IMR-90 (cell line): ENCODE measurements around the gene HMCN1. TPM values are rescaled to one million over a fixed set of nuclear protein-coding genes. Genes with fewer than 3 reads are reported as not detected.

Experiments
- ATAC-seq: fragments of 200-7000 bp; cut with Tn5 transposase; 2 replicates; pipeline ENCODE4 v1.9.1; 2020; ENCODE audit warnings: low read depth, mild to moderate bottlenecking, moderate library complexity
- BruUV-seq: library from RNA; stranded (reverse); fragments of 400-500 nt; replicated peaks from 2 replicates; lab custom pipeline; 2021; lab: Mats Ljungman, UMichigan
- CTCF ChIA-PET: fragments of 300-600 bp; formaldehyde crosslinking; extraction: SDS; loops from one replicate; lab custom pipeline; 2021; ENCODE audit warnings: antibody characterized with exemption; lab: Yijun Ruan, JAX
- POLR2A ChIA-PET: fragments of 300-600 bp; sonication (Branson Sonifier 250); formaldehyde crosslinking; loops from one replicate; lab custom pipeline; 2022; ENCODE audit warnings: antibody characterized with exemption; ENCODE audit not compliant: unreplicated experiment; lab: Charles Lee
- DNase-seq: peaks from one replicate; pipeline ENCODE4 v3.0.0; 2013
- H2AFZ ChIP-seq: replicated peaks from 2 replicates; pipeline ENCODE3; 2013; ENCODE audit warnings: low read length, mild to moderate bottlenecking; ENCODE audit not compliant: poor library complexity
- H2AK5ac ChIP-seq: 2 replicates; pipeline ENCODE4 v1.6.1; 2013; ENCODE audit warnings: low read depth, low read length, inconsistent platforms
- H2AK9ac ChIP-seq: replicated peaks from 2 replicates; pipeline ENCODE3; 2013; ENCODE audit warnings: mild to moderate bottlenecking, low read depth, low read length, moderate library complexity; ENCODE audit not compliant: poor library complexity
- H2BK120ac ChIP-seq: 2 replicates; pipeline ENCODE4 v1.6.1; 2013; ENCODE audit warnings: low read depth, low read length, inconsistent platforms
- H2BK15ac ChIP-seq: 3 replicates; pipeline ENCODE4 v1.6.1; 2013; ENCODE audit warnings: low read depth, low read length, inconsistent platforms
- H2BK20ac ChIP-seq: 2 replicates; pipeline ENCODE4 v1.6.1; 2013; ENCODE audit warnings: low read depth, mild to moderate bottlenecking, inconsistent platforms, low read length, moderate library complexity
- H2BK5ac ChIP-seq: 2 replicates; pipeline ENCODE4 v1.6.1; 2013; ENCODE audit warnings: mild to moderate bottlenecking, low read depth, low read length, inconsistent platforms; ENCODE audit not compliant: poor library complexity, severe bottlenecking
- H3K14ac ChIP-seq: replicated peaks from 2 replicates; pipeline ENCODE4 v1.6.1; 2013; ENCODE audit warnings: low read depth, low read length, inconsistent platforms
- H3K18ac ChIP-seq: 2 replicates; pipeline ENCODE4 v1.6.1; 2013; ENCODE audit warnings: low read depth, low read length, control low read depth
- H3K23ac ChIP-seq: 2 replicates; pipeline ENCODE4 v1.6.1; 2013; ENCODE audit warnings: low read depth, low read length, inconsistent platforms
- H3K27ac ChIP-seq: 2 replicates; pipeline ENCODE4 v1.5.1; 2013; ENCODE audit warnings: mild to moderate bottlenecking, control low read depth, low read length; ENCODE audit not compliant: insufficient read depth
- H3K27me3 ChIP-seq: 2 replicates; pipeline ENCODE4 v1.6.1; 2013; ENCODE audit warnings: low read length; ENCODE audit not compliant: control insufficient read depth, insufficient read depth
- H3K36me3 ChIP-seq: 2 replicates; pipeline ENCODE4 v1.6.1; 2013; ENCODE audit warnings: low read length, mixed read lengths; ENCODE audit not compliant: control insufficient read depth, insufficient read depth
- H3K4ac ChIP-seq: 2 replicates; pipeline ENCODE4 v1.6.1; 2013; ENCODE audit warnings: low read depth, low read length, inconsistent platforms
- H3K4me1 ChIP-seq: 2 replicates; pipeline ENCODE4 v1.6.1; 2013; ENCODE audit warnings: low read length, mixed read lengths; ENCODE audit not compliant: control insufficient read depth, insufficient read depth
- H3K4me2 ChIP-seq: 2 replicates; pipeline ENCODE4 v1.6.1; 2013; ENCODE audit warnings: low read depth, mild to moderate bottlenecking, control low read depth, low read length, moderate library complexity
- H3K4me3 ChIP-seq: 2 replicates; pipeline ENCODE4 v1.5.1; 2013; ENCODE audit warnings: low read depth, mild to moderate bottlenecking, control low read depth, low read length, moderate library complexity; ENCODE audit not compliant: insufficient read depth
- H3K56ac ChIP-seq: 2 replicates; pipeline ENCODE4 v1.6.1; 2013; ENCODE audit warnings: low read length, inconsistent platforms; ENCODE audit not compliant: insufficient read depth; ENCODE audit errors: extremely low read depth
- H3K79me1 ChIP-seq, 2 experiments: 2 replicates each; pipeline ENCODE4 v1.6.1; 2013; ENCODE audit warnings: low read length in 2 of 2, inconsistent platforms in 1 of 2, low read depth in 1 of 2
- H3K9ac ChIP-seq: 2 replicates; pipeline ENCODE4 v1.6.1; 2013; ENCODE audit warnings: low read depth, low read length, control low read depth
- H3K9me1 ChIP-seq: 2 replicates; pipeline ENCODE4 v1.6.1; 2013; ENCODE audit warnings: low read length, inconsistent platforms; ENCODE audit not compliant: insufficient read depth
- H3K9me3 ChIP-seq: 2 replicates; pipeline ENCODE4 v1.6.1; 2013; ENCODE audit warnings: low read length; ENCODE audit not compliant: control insufficient read depth, insufficient read depth
- H4K20me1 ChIP-seq: 2 replicates; pipeline ENCODE4 v1.6.1; 2013; ENCODE audit warnings: low read length, inconsistent platforms; ENCODE audit not compliant: insufficient read depth
- H4K5ac ChIP-seq: 2 replicates; pipeline ENCODE4 v1.6.1; 2013; ENCODE audit warnings: mild to moderate bottlenecking, low read depth, low read length, control low read depth
- H4K8ac ChIP-seq, 2 experiments: 2 replicates each; pipeline ENCODE4 v1.6.1; 2013; ENCODE audit warnings: low read depth in 2 of 2, low read length in 2 of 2, control low read depth in 1 of 2, inconsistent platforms in 1 of 2
- H4K91ac ChIP-seq: 2 replicates; pipeline ENCODE4 v1.6.1; 2013; ENCODE audit warnings: low read depth, low read length, inconsistent platforms; ENCODE audit not compliant: insufficient read depth
- BHLHE40 ChIP-seq: fragments of 150-350 bp; IDR thresholded peaks from 2 replicates; pipeline ENCODE4 v1.6.1; 2016; ENCODE audit warnings: mild to moderate bottlenecking, low read depth, low read length
- CEBPB ChIP-seq: IDR thresholded peaks from 2 replicates; pipeline ENCODE4 v1.6.1; 2012; ENCODE audit warnings: low read depth, low read length, improper control_type of control experiment
- CHD1 ChIP-seq: IDR thresholded peaks from 2 replicates; pipeline ENCODE4 v1.6.1; 2012; ENCODE audit warnings: low read depth, low read length, improper control_type of control experiment
- ELK1 ChIP-seq: fragments of 150-350 bp; IDR thresholded peaks from 2 replicates; pipeline ENCODE4 v1.6.1; 2016; ENCODE audit warnings: low read depth, mild to moderate bottlenecking, low read length, moderate library complexity, borderline replicate concordance
- FOS ChIP-seq: fragments of 150-350 bp; IDR thresholded peaks from 2 replicates; pipeline ENCODE4 v1.6.1; 2016; ENCODE audit warnings: low read depth, low read length
- MAFK ChIP-seq: IDR thresholded peaks from 2 replicates; pipeline ENCODE4 v1.6.1; 2012; ENCODE audit warnings: low read depth, low read length, improper control_type of control experiment
- MAZ ChIP-seq: IDR thresholded peaks from 2 replicates; pipeline ENCODE4 v1.6.1; 2012; ENCODE audit warnings: low read depth, mild to moderate bottlenecking, low read length, improper control_type of control experiment, moderate library complexity, borderline replicate concordance
- MXI1 ChIP-seq: IDR thresholded peaks from 2 replicates; pipeline ENCODE4 v1.6.1; 2012; ENCODE audit warnings: low read depth, mild to moderate bottlenecking, low read length, moderate library complexity, borderline replicate concordance
- NFE2L2 ChIP-seq: fragments of 150-350 bp; IDR thresholded peaks from 2 replicates; pipeline ENCODE4 v1.6.1; 2016; ENCODE audit warnings: low read depth, mild to moderate bottlenecking, low read length
- POLR2A ChIP-seq: IDR thresholded peaks from 2 replicates; pipeline ENCODE4 v1.6.1; 2012; ENCODE audit warnings: mild to moderate bottlenecking, low read depth, low read length
- RAD21 ChIP-seq: IDR thresholded peaks from 2 replicates; pipeline ENCODE4 v1.6.1; 2012; ENCODE audit warnings: low read length, improper control_type of control experiment
- RCOR1 ChIP-seq: IDR thresholded peaks from 2 replicates; pipeline ENCODE4 v1.6.1; 2012; ENCODE audit warnings: mild to moderate bottlenecking, low read length, improper control_type of control experiment; ENCODE audit not compliant: insufficient replicate concordance
- RFX5 ChIP-seq: IDR thresholded peaks from 2 replicates; pipeline ENCODE4 v1.8.0; 2012; ENCODE audit warnings: low read depth, mild to moderate bottlenecking, low read length, moderate library complexity
- SMC3 ChIP-seq: fragments of 150-350 bp; IDR thresholded peaks from 2 replicates; pipeline ENCODE4 v1.6.1; 2016; ENCODE audit warnings: low read depth, mild to moderate bottlenecking, antibody characterized with exemption, low read length, moderate library complexity
- WGBS, 2 experiments: methylation state at CpG; one replicate each; pipeline versions ENCODE4 v1.1.5 to v1.1.7; 2013; ENCODE audit warnings: missing lambda C conversion rate in 2 of 2; ENCODE audit not compliant: insufficient read length in 1 of 2; ENCODE audit errors: extremely low coverage in 2 of 2; 5-methylcytosine and 5-hydroxymethylcytosine counted together
- dilution Hi-C: fragments of 300-500 bp; cut with HindIII; formaldehyde crosslinking; loops from one replicate; pipeline ENCODE4 v1.14.3; 2018; ENCODE audit warnings: low sequenced_read_pairs; ENCODE audit not compliant: unreplicated experiment
- in situ Hi-C: fragments of 300-500 bp; cut with MboI; formaldehyde crosslinking; loops from 3 replicates; pipeline ENCODE4 v1.14.3; 2019; ENCODE audit warnings: low sequenced_read_pairs, inconsistent platforms, mixed read lengths
- intact Hi-C: fragments of 100-400 bp; cut with micrococcal nuclease; formaldehyde crosslinking; loops from 2 replicates; pipeline ENCODE4 v1.10.0; 2022
- polyA plus RNA-seq, 3 experiments: library from polyadenylated mRNA; depleted of rRNA; stranded (reverse); fragments of >200 nt; gene quantifications; 2 replicates each; pipeline ENCODE4 v1.2.3, GENCODE V29; 2012; ENCODE audit warnings: low replicate concordance in 1 of 3
- total RNA-seq: library from RNA; depleted of rRNA; stranded (reverse); fragments of >200 nt; gene quantifications from 2 replicates; pipeline ENCODE4 v1.2.3, GENCODE V29; 2012
- TF ChIP-seq, protein P1 (sequence below): fragments of 150-350 bp; IDR thresholded peaks from 2 replicates; pipeline ENCODE4 v1.6.1; 2017; ENCODE audit warnings: mild to moderate bottlenecking, antibody characterized with exemption, low read length, low read depth
- TF ChIP-seq, protein P2 (sequence below): conservative IDR thresholded peaks from 2 replicates; pipeline ENCODE4 v1.5.1; 2012; ENCODE audit warnings: mild to moderate bottlenecking, low read depth, low read length, improper control_type of control experiment

Gene HMCN1
- total and polyA plus RNA-seq, 2 of the 4 experiments (the other 2 are of a cell fraction): 6.1 to 11.7 TPM

DNA sequence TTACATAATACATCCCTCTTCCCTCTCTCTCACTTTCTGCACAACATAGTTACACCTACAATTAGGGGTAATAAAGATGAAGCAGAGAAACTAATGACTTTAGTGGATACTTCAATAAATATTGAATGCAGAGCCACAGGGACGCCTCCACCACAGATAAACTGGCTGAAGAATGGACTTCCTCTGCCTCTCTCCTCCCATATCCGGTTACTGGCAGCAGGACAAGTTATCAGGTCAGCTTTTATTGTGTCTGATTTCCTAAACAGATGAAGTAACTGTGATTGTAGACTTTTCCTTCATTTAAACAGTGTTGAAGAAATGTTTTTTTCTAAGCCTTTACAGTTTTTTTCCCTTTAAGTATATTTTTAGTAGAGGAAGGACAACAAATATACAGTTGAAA, 359.2 kb downstream of the HMCN1 start:
- Histone ChIP-seq H3K4me1 (peaks cover 5% of the 10 kb centered on the region), H3K36me3 (no peaks in the 10 kb centered on the region), H3K23ac (no peak overlapping the region), H3K4me2 (no peak overlapping the region), H3K9ac (no peak overlapping the region), H3K79me1 (no peaks in the 10 kb centered on the region), H2AK5ac (no peak overlapping the region; the same call in 1 of the 2 replicates), H4K8ac (no peak overlapping the region), H4K91ac (no peak overlapping the region), H3K9me3 (no peaks in the 10 kb centered on the region), H4K20me1 (no peaks in the 10 kb centered on the region), H2BK20ac (no peak overlapping the region), H4K5ac (no peak overlapping the region), H2BK120ac (peak overlapping the region; percentile 4; the same call in 1 of the 2 replicates), H3K14ac (no peak overlapping the region), H3K56ac (no peak overlapping the region), H2AFZ (no peak overlapping the region), H3K27me3 (no peaks in the 10 kb centered on the region), H3K27ac (no peak overlapping the region), H3K9me1 (no peaks in the 10 kb centered on the region), H3K4ac (no peak overlapping the region), H2BK5ac (peak overlapping the region; percentile 49), H3K18ac (peak overlapping the region; percentile 97; the same call in 1 of the 2 replicates), H2BK15ac (no peak overlapping the region), H3K4me3 (no peak overlapping the region), H2AK9ac (no peak overlapping the region)
- in situ Hi-C loops (no loop called here), dilution Hi-C loops (no loop called here), intact Hi-C loops (no loop called here)
- DNase-seq (peak; percentile 38), ATAC-seq (peak; percentile 37)
- ChIA-PET CTCF (no interaction called here), POLR2A (no interaction called here)
- BruUV-seq: no TSS peak
- TF ChIP-seq, protein P1, sequence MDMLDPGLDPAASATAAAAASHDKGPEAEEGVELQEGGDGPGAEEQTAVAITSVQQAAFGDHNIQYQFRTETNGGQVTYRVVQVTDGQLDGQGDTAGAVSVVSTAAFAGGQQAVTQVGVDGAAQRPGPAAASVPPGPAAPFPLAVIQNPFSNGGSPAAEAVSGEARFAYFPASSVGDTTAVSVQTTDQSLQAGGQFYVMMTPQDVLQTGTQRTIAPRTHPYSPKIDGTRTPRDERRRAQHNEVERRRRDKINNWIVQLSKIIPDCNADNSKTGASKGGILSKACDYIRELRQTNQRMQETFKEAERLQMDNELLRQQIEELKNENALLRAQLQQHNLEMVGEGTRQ: no peak
- TF ChIP-seq MXI1 (no peak), CHD1 (no peak), SMC3 (no peak), NFE2L2 (no peak), POLR2A (no peak), MAFK (no peak), ELK1 (no peak), RAD21 (no peak), FOS (no peak), CEBPB (no peak), RFX5 (no peak), BHLHE40 (no peak), RCOR1 (no peak), MAZ (no peak)
- TF ChIP-seq, protein P2, sequence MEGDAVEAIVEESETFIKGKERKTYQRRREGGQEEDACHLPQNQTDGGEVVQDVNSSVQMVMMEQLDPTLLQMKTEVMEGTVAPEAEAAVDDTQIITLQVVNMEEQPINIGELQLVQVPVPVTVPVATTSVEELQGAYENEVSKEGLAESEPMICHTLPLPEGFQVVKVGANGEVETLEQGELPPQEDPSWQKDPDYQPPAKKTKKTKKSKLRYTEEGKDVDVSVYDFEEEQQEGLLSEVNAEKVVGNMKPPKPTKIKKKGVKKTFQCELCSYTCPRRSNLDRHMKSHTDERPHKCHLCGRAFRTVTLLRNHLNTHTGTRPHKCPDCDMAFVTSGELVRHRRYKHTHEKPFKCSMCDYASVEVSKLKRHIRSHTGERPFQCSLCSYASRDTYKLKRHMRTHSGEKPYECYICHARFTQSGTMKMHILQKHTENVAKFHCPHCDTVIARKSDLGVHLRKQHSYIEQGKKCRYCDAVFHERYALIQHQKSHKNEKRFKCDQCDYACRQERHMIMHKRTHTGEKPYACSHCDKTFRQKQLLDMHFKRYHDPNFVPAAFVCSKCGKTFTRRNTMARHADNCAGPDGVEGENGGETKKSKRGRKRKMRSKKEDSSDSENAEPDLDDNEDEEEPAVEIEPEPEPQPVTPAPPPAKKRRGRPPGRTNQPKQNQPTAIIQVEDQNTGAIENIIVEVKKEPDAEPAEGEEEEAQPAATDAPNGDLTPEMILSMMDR: no peak
- WGBS, 2 experiments: no CpG with 5 or more reads among the region's 2 CpGs
